EL (cell line): ENCODE measurements around the gene MYL6B.
A peak's percentile ranks its signal among the peaks of the same experiment; 100 is the strongest.

ENCODE experiments used
- DNase-seq: peaks from one replicate; pipeline ENCODE4 v3.0.0-alpha.2; 2016

Gene MYL6B

DNA sequence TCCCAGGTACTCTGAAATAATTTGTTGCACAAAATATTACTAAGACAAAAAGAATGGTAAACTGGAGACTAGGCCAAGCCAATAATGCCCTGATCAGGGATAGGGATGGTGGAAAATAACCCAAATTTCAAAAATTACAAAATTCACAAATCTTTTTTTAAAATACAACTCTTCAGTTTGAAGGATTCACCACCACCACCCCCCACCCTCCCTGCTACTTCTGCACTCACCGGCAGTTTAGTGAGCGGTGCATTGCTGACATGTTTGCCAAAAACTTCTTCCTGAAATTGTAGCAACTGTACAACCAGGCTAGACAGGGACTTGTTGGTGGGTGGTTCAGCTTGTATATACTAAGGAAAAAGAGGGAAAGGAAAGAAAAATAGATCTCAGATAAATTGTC lies 34.6 kb downstream of the MYL6B start:
- DNase-seq: no peak

DNA sequence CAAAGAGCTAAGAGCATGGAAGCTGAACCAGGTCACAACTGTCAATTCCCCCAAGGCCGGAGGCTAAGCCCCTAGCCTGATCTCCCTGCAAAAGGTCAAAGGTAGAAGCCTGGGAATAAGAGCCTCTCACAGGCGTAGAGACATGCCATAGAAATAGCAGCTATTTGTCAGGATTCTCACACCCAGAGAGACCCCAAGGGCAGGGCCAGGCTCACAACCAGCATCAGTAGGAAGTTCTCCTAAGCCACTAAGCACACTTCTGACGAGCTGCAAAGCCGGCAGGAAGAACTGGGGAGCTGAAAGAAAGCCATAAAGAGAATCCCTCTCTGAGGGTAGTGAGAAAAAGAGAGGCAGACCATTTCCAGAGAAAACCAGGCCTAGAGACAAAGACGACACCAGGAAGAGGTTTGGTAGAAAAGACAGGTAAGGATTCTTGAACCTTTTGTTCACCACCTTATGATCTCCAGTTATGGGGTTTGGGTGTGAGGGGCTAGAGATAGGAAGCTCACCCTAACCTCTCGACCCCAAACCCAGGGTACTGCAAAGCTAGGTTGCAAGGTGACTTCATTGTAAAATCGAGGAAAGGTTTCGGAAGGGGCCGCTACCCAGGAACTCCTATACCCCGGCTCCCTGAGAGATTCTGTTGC lies 35.9 kb downstream of the MYL6B start:
- DNase-seq: peak; percentile 29

DNA sequence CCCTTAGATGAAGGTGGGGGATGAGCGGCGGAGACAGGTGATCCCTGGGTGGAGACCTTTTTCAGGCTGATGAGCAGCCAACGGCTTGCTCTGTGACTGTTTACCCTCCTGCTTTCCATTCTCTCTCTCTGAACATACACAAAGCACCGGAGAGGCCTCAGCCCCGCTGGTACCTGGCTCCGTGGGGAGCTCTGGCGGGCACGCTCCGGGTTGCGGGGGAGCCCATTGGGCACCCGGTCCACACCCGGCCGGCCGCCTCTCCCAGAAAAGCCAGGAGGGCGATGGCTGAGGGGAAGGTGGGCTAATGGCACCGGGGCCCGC lies 36.4 kb downstream of the MYL6B start:
- DNase-seq: no peak

DNA sequence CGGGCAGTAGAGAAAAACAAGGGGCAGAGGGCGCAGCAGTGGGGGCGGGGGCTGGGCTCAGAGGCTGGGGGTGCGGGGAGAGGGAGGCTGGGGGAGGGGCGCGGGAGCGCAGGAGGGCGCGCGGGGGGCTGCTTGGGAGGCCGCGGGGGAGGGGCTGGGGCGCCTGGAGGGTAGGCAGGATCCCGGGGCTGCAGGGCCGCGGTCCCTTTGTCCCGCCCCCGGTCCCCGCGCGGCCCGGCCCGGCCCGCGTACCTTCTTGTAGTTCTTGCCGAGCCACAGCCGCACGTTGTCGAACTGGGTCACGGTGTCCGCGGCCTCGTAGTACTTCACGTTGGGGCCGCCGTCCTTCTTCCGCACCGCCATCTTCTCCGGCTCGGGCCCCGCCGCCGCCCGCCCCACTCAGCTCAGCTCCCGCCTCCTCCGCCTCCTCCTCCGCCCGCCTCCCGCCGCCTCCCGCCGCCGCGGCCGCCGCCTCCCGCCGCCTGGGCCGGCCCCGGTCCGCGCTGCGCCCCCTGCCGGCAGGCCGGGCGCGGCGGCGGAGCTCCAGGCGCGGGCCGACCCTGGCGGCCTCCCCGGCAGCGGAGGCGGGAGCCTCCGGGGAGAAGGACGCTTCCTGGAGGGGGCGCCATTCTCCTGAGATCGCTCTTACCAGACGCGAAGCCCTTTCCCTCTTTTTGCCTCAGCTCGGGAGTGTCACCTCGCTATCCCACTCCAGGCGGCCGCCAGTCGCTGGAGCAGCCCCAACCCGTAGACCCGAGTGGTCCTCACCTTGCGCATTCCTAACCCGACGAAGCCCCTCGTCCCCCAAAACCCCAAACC lies 36.9 kb downstream of the MYL6B start, which contains the start of gene SMARCC2:
TSS of gene SMARCC2 (minus strand) at position 385 of the 819 bp plus-strand sequence. CDS start at position 363, 22 bp downstream.
- DNase-seq: peak; percentile 90

DNA sequence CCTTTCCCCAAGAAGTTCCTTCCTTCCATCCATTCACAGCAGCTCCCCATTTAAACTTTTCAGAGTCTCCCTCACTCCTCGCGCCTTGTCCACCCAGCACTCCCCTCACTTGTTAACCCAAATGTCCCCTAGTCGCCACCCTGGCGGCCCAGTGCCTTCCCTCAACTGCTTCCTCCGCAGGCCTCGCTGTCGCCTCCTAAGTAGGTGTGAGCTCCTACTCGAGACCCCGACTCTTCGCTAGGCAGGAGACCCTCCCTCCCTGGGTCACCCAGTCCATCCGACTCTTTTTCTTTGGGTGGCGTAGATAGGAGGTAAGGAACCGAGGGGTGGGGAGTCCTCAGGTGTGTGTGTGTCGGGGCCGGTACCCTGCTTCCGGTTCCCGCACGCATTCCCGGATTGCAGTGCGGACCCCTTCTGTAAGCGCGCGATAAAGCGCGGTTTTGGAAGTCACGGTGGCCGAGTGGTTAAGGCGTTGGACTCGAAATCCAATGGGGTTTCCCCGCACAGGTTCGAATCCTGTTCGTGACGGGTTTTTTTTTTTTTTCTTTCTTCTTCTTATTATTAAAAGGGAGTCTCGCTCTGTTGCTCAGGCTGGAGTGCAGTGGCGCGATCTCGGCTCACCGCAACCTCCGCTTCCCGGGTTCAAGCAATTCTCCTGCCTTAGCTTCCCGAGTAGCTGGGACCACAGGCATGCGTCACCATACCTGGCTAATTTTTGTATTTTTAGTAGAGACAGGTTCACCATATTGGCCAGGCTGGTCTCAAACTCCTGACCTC lies 37.7 kb downstream of the MYL6B start:
- DNase-seq: peak; percentile 90

DNA sequence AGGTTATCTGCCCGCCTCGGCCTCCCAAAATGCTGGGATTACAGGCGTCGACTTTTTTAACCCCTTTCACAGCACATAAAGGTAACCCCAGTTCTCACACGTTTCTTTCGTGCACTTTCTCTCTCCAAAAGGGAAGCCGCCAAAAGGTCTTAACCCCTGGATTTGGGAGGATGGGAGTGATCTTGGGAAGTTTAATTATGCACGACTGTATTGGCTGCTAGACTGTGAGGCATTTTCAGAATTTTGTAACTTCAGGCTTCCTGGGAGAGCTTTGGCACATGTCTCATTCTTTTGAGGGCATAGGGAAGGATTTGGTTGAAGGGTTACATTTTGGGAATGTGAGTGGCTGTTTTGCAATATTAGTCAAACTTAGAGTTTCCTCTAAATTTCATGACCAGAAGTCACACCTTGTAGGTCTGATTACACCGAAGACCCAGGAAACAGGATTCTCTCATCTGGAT lies 38.3 kb downstream of the MYL6B start:
- DNase-seq: peak; percentile 14

DNA sequence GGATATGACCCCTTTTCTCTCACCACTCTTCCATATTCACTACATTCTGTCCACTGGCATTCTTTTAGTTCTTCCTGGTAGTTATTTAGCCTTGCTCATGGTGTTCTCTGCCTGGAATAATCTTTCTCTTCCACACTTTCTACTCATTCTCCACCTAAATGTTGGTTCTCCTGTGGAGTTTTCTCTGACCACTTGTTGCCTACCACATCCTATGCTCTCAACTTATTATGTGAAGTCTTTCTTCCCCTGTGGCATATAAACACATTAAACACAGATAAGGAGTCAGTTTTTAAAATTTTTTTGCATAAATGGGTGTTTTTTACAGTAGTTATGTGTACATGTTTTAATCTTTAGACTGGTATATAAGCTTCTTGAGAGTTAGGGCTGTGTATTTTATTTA lies 40.2 kb downstream of the MYL6B start:
- no peak for DNase-seq

DNA sequence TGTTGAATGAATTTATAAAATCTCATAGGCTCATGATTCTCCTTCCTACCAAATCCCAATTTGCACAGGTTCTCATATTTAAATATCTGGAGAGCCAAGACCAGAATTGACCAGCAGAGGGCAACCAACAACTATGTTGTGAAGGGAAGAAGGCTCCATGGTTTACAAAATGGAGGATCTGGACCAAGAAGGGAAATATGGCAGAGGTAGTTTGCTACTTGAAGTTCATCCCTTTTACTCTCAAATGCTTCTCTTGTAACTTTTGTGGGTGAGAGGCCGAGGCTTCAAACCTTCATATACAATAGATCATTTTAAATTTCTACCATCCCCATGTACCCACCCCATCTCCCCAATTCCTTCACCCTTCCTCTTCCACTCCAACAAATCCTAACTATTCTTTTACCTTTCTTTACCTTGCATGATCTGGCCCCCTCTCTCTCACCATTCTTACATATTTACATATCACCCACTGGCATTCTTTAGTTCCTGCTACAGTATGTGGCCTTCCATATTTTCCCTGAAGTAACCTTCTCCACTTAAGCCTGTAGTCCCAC lies 40.7 kb downstream of the MYL6B start:
- DNase-seq: peak; percentile 81

DNA sequence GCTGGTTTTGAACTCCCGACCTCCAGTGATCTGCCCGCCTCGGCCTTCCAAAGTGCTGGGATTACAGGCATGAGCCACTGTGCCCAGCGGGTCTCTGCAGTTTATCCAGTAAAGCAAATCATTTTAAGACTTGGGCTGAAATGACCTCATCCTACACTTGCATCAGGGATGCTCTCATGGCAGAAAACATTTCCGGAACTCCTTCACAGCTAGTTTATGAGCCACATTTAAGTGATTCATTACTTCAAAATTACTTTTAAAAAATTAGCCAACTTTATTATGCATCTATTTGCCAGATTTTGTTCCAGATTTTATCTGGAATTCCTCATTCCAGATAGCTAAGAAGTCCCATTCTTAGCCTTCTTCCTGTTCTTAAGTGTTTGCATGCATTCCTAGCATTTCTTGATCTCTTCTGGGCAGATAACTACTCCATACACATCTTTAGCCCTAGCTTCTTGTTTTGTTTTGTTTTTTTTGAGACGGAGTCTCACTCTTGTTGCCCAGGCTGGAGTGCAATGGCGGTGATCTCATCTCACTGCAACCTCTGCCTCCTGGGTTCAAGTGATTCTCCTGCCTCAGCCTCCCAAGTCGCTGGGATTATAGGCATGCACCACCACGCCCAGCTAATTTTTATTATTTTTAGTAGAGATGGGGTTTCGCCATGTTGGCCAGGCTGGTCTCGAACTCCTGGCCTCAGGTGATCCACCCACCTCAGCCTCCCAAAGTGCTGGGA lies 44.6 kb downstream of the MYL6B start:
- DNase-seq: peak; percentile 97

DNA sequence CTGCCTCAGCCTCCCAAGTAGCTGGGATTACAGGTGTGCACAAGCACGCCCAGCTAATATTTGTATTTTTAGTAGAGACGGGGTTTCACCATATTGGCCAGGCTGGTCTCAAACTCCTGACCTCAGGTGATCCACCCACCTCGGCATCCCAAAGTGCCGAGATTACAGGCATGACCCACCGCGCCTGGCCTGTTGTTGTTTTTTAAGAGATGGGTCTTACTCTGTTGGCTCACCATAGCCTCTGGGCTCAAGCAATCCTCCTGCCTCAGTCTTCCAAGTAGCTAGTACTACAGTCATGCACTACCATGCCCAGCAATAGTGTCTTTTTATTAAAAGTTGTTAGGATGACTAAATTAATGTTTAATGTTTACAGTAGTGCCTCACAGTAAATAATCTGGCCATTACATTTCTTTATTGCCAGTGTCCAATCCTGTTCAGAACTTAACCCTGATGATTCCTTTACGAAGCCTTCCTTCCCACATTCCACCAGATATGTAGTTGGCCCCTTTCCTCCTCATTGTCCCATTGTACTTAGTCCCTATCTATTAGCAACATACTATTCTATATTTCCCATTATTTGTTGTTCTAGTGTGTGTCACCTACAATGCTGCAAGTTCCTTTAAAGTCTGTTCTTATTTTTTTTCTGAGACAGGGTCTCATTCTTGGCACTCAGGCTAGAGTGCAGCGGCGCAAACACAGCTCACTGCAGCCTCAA lies 45.7 kb downstream of the MYL6B start:
- DNase-seq: no peak

DNA sequence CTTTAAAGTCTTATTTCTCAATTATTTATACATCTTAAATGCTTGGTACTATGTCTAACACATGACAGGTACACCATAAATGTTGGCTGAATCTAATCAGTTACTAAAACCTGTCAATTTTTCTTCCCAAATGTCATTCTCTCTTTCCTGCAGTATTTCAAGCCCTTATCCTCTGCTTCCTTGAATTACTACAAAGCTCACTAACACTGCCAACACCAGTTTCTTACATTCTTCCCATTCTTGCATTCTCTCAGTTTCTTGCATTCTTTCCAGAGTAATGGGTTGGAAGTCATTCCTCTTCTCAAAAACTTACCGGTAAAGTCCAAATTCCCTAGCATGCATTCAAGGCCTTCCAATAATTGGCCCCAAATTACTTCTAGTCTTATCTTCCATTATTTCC lies 46.4 kb downstream of the MYL6B start:
- peak; percentile 30 for DNase-seq

DNA sequence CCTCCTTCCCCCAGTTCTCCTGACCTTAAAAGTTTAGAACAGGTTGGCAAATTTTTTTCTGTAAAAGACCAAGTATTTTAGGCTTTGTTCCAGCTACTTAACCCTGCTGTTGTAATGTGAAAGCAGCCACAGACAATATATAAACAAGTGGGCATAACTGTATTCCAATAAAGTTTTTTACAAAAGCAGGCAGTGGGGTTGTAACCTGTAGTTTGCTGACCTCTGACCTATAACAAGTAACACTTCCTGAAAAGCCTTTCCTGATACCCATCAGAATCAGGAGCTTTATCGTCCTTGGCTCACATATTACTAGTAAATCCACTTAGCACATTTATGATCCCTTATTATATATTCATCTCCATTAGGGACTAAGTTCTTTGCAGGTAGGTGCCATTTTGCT lies 50.0 kb downstream of the MYL6B start:
- no peak for DNase-seq

DNA sequence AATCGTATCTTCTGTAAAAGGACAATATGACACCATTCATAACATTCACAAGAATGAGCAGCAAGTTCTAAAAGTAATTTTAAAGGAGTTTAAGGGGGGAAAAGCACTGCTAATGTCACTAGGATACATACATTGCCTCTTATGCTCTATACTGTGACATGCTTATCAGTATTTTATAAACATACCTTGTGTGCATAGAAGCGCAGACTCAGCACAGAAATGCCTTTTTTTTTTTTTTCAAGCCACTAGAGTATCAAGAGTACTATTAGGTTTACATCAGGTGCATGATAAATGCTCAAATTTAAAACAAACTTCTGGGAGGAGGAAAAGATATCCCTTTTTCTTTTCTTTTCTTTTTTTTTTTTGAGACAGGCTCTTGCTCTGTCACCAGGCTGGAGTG lies 50.5 kb downstream of the MYL6B start:
- no peak for DNase-seq

DNA sequence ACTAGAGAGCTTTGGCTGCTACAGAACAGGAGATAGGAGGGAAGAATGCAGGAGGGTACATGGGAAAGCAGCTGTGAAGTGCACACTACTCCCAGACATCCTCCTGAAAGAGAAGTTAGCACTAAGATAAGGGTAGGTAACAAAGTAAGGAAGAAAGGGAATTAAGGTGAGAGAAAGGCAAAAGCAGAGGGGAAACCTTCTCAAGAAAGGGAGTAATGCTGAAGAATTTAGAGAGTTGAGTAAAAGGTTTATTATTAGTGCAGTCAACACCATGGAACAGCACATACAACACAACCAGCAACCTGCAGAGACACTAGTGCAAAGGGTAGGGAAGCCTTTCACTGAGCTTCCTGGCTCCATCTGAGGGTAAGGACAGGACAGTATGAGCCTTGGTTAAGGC lies 51.9 kb downstream of the MYL6B start:
- no peak for DNase-seq

DNA sequence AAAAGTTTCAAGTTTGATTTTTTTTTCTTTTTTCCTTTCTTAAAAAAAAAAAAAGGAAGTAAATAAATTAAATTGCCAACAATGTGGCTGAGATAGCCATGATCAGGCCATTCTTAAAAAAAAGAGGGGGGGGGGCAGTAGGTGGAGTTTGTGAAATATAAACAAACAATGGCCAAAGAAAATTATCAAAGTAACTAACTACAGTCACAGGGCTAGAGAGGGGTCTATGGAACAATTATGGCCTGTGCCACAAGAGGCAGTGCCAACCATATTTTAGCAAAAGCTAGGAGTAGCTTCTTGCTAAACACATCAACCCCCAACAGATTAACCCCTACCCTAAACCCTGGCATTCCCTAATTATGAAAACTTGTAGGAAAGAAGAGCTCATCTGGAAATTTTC lies 53.1 kb downstream of the MYL6B start:
- DNase-seq: no peak

DNA sequence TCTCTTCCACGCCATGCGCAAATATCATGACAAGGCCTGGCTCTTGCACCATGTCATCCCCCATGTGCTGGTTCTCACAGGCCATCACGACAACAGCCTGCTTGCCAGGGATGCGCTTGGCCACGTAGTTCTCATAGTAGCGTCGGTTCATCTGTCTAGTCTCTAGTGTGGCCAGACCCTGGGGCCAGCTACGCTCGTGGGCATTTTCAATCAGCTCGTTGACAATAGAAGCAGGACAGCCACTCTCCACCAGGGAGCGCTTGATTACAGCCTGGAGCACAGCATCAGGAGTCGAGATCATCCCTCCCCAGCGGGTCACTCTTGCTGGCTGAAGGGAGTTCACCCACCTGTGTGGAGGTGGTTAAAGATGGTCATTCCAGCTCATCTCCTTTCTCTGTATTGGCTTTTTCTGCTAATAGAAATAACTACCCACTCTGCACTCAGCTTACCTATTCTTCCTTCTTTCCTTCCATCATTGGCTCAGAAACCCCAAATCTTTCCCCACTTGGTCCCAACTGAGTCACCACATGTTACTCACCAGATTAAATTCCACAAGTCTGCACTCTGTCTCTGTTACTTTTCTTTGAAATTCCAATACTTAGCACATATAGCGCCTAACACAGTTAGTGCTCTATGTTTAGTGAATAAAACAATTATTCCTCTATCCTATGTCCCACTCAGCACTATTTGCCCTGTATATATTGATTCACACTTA lies 54.2 kb downstream of the MYL6B start:
- DNase-seq: peak; percentile 62
